HG02759 (cell line): ENCODE measurements around the gene ANKS3.

Experiments used
- ATAC-seq: cut with Tn5 transposase; IDR thresholded peaks from one replicate; pipeline ENCODE4 v1.9.1; 2021; ENCODE audit warnings: mild to moderate bottlenecking, moderate library complexity; ENCODE audit not compliant: unreplicated experiment

The ANKS3 gene

DNA sequence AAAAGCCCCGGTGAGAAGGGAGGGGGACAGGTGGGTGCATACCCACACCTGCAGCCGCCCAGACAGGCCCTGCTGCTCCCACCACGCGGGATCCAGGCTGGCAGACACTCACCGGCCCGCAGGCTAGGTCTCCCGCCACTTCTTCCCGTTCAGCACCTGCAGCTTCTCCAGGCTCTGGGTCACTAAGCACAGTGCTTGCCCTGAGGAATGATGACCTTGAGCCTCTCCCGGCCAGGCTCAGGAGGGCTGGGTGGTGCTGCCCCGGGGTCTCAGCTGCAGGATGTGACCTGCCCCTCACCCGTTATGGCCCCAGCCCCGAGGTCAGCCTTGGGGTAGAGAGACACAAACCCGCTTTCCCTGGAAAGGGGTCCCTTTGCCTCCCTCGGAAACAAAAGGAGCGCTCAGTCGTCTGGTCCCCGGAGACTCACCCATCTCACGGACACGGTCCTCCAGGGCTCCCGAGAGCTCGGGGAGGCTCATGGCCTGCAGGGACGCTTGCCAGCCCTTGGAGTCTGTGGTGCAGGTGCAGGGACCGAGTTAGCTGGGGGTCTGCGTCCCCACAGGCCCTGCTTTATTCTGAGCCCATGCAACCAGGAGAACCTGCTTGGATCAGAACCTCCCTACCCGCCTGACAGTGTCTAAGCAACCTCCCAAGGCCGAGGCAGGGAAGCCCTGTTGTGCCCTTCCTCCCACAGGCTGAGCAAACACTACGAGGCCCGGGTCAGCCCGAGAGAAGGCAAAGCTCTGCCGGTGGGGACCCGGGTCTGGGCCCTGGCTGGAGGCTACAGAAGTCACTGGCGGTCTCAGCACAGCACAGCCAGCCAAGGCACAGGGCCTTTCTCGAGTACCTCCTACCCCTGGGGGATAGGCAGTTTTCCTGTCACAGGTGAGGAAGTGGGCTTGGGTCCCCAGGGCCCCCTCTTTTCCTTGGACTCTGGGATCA is 36.9 kb downstream of the ANKS3 start:
- no peak for ATAC-seq

GRCh38 chr16:4696172-4696904 is 37.7 kb downstream of the ANKS3 start:
- ATAC-seq, result no peak

DNA sequence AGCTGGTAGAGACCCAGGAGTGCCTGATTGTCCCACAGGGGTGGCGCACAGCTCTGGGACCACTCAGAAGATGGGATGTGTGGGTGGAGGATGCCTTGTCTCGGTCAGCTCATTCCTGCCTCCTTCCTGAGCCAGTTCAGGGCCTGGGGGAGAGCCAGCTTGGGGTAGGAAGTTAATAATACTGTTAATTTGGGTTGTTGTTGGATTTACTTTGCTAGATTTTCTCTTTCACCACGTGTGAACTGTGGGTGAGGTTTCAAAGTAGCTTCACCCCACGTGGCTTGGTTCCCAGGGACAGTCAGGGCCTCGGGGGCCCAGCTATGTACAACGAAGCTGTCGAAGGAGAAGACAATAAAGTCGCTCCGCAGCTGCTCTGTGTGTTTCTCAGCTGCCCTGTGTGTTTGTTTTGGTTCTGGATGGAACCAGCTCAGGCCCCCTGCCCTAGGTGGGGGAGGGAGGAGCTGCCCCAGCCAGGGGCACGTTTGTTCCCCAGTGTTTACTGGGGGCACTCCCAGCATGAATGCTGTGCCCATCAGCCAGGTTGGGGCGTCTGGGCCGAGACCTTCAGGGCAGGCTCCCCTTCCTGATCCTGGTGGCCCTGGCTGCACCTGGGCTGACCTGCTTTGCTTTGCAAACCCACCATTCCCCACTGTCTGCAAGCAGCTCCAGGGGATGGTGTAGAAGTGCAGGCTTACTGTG is 38.4 kb downstream of the ANKS3 start:
- no peak for ATAC-seq

DNA sequence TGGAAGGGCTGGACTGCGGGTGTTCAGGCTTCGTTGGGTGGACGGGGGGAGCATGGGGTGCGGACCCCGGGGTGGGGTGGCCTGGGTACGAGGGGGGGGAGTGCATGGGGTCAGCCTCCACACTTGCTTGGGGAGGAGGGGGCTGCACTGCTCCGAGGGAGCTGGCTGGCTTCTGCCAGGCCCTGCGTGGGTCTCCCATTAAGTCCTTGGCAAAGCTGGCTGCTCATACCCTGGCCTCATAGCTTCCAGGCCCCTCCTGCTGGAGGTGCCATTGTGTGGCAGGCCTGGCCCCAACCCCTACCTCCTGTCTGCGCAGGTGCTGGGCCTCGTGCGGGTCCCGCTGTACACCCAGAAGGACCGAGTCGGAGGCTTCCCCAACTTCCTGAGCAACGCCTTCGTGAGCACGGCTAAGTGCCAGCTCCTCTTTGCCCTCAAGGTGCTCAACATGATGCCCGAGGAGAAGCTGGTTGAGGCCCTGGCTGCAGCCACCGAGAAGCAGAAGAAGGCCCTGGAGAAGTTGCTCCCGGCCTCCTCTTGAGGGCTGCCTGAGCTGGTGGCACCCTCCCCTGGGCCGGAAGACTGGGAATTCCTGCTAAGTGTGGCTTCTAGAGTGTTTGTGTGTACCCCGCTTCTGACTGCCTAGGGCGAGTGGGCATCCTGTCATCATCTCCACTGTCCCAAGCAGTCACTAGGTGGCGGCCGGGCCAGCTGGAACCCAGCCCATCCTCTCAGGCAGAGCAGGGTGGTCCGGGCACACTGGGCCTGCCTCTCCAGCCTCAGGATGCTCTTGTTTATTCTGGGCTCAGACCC is 39.2 kb downstream of the ANKS3 start:
- no peak for ATAC-seq

GRCh38 chr16:4693956-4694641 is 40.0 kb downstream of the ANKS3 start:
- peak; percentile 14 for ATAC-seq

DNA sequence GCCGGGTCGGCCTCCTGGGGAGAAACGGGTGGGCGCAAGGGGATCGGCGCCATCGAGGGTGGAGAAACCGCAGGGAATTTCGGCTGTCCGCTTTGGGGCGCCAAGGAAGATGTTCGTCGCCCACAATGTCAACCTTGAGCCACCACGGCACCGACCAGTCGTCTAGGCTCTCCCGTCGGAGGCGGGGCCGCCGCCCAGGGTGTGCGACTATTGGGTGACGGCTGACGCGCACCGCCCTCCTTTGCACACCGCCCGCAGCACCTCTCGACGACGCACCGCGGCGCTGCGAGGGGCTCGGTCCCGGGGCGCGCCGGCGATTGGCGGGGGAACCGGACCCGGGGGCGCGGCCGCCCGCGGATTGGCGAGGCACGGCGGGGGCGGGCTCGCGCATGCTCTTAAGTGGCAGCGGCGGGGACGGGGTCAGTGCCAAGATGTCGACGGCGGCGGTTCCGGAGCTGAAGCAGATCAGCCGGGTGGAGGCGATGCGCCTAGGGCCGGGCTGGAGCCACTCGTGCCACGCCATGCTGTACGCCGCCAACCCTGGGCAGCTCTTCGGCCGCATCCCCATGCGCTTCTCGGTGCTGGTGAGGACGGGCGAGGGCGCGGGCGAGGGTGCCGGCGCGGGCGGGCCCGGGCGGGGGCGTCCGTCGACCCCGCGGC is 40.6 kb downstream of the ANKS3 start, which contains the start of gene NUDT16L1:
NUDT16L1 (plus strand) TSS at position 267 of the 660 bp plus-strand sequence; CDS start at position 432, 165 bp downstream.
- peak; percentile 96 for ATAC-seq

DNA sequence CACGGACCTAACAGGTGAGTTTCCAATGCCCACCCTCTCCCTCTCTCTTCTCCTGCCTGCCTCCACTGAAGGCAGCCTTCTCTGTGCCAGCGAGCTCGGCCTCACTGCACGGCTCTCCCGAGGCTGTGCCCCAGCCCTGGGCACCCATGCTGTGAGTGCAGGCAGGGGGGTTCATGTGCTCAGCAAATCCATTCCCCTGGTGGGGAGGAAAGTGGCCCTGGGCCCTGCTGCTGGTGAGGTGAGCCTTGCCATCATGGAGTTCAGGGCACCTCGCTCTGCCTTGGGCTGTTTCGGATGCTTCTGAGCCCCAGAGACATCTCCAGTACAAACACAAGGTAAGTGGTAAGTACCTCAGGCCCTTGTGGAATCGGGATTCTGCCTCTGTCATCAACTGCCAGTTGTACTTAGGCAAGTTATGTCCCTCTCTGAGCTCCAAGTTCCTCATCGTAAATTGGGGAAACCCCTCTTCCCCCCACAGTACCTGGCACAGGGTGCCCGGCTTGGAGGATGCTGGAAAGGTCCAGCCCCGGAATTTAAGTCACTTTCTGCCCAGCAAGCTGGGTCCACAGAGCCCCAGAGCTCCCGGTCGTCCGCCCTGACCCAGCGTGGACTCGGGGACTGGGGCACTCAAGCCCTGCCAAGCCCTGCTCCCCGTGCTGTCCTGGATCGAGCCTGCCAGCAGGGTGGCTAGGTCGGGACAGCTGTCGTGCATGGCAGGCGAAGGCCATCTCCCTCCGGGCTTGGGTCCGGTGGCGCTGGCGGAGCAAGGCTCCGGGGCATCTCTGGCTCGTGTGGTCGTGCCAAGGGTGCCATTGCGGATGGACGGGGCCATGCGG is 41.4 kb downstream of the ANKS3 start:
- peak; percentile 11 for ATAC-seq

GRCh38 chr16:4691666-4692412 is 42.2 kb downstream of the ANKS3 start:
- no peak for ATAC-seq

DNA sequence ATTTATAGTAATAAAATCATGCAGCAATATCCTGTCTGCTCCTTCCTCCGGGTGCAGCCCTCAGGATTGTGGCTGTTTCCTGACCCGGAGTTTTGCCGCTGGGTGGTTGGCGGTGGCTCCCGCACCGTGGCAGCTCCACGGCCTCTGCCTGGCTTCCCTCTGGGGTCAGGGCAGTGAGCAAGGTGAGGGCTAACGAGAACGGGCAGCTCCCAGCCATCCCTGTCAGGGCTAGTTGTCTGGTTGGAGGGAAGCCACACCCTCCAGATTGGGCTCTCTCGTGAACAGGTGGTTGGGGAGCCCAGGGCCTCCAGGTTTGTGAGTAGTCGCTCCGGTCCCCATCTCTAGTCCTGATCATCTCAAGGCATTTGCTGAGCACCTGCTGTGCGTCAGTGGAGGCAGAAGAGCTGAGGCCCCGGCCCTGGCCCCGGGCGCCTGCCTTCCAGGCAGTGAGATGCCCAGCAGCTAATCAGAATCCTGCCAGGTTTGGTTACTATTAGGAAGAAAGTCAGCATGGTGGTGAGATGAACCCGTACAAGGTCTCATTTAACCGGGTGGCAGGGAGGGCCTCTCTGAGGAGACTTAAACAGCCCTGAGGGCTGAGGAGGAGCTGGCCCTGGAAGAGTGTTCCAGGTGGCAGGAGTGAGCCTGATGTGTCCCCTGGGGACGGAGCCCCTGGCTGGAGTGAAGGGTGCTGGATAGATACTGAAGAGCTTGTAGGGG is 43.0 kb downstream of the ANKS3 start:
- ATAC-seq, result no peak

DNA sequence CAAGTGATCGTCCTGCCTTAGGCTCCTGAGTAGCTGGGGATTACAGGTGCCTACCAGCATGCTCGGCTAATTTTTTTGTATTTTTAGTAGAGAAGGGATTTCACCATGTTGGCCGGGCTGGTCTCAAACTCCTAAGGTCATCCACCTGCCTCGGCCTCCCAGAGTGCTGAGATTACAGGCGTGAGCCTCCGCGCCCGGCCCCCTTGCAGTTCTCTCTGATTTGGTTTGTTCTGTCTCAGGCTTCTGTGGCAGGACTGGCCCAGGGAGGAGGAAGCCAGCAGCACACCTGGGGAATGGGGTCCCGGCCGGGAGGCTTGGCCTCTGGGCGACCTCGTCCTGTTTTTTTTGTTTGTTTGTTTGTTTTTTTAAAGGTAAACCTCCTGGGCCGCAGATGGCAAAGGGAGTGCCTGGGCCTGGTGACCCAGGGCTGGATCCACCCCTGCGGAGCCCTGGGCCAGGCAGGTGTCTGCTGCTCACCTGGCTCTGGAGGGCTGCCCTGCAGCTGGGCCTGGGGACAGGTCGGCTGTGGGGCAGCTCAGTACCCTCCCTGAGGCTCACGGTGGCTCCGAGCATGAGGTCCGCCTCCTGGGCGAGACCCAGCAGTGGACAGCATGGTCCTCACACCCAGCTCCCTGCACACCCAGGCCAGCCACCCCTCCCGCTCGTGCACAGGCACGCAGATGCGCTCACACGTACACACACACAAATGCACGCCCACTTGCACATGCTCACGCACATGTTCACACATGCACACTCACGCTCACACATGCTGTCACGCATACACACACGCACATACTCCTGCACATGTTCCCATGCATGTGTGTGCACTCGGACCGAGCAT is 44.0 kb downstream of the ANKS3 start:
- no peak for ATAC-seq

DNA sequence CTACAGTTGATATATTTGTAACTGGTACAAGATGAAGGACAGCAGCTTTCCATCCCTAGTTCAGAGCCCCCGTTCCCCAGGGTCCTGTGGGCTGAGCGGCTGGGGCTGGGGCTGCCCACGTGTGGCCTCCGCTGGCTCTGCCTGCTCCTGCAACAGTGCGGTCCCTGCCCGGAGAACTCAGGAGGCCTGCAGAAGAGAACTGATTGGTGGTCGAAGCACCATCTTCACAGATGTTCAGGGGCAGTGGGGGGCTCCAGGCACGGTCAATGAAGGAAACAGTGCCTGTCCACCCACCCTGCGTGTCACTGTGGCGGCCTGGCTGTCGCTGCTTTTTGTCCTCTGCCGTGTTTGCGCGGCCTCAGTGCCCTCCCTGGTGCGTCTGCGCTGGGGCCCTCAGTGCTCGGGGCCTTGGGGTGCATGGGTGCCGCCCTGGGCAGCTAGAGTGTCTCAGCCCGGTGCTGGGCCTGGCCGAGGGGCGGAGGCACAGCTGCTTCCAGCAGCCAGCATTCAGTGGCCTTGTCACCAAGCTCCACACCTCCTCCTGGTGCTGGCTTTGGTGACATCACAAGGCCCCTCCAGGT is 44.9 kb downstream of the ANKS3 start:
- ATAC-seq, result no peak

- no peak for ATAC-seq
Measured at GRCh38 chr16:4688674-4689045, 45.4 kb downstream of the ANKS3 start.

GRCh38 chr16:4687946-4688673 is 46.0 kb downstream of the ANKS3 start:
- no peak for ATAC-seq

- ATAC-seq, result no peak
Measured at GRCh38 chr16:4687416-4687815, 46.7 kb downstream of the ANKS3 start.

DNA sequence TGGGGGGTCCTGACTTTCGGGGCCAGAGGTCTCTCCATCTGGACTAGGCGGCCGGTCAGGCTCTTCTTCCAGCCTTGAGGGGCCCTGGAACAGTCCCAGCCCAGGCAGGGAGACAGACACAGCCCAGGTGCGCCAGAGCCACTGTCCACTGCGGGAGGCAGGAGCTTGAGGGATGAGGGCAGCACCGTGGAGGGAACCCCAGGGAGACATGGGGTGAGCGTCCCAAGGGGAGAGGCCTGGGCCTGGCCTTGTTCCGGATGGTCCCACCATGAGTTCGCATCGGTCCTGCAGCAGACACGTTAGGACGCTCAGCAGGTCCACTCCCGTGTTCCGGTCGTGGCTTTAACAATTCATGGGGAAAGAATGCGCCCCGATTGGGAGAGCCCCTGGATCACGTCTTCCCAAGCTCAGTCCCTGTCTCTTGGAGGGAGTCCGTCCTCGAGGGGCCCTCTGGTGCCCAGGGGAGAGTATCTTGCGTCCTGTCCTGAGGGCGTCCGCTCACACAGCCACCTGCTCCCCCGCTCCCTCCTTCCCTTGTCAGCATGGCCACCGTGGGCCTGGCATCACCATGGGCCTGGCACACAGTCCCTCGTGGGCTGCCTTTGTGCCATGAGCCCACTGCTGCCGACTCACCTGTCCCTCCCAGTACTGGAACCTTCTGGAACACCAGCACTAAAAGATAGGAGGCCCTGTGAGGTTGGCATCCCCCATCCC is 47.4 kb downstream of the ANKS3 start:
- no peak for ATAC-seq
